Measurements from ENCODE around the gene UBE2L6.

GRCh38 chr11:57530215-57530595 lies 37.3 kb downstream of the UBE2L6 start:
- no peak for TF ChIP-seq CTCF (IDR thresholded peaks at IDR 0.05; ENCODE audit: low read depth, low read length)
- TF ChIP-seq POLR2A (IDR thresholded peaks at IDR 0.05; ENCODE audit: extremely low read depth, insufficient read length): no peak
